22Rv1 (cell line): ENCODE measurements around the gene ICAM3.

ENCODE experiments used
- CTCF ChIP-seq: fragments of 450-650 bp; IDR thresholded peaks from 2 replicates; pipeline ENCODE4 v1.5.1; 2017; ENCODE audit warnings: mild to moderate bottlenecking
- ZFX ChIP-seq: fragments of 450-650 bp; IDR thresholded peaks from 2 replicates; pipeline ENCODE4 v1.6.1; 2017; ENCODE audit warnings: antibody characterized with exemption, borderline replicate concordance

- TF ChIP-seq CTCF (no peak), ZFX (no peak)
Observed at GRCh38 chr19:10352764-10353671, 13.6 kb upstream of the ICAM3 start.
